Activated CD4-positive, alpha-beta T cell treated with anti-CD3 and anti-CD28 coated beads, Interleukin-2, amount 10 ng/mL, durations not matched to agents 7 days and 5 days (primary cell): Measurements from ENCODE around the gene TRIM41. TPM values are rescaled to one million over a fixed set of nuclear protein-coding genes. Genes with fewer than 3 reads are reported as not detected.

Experiments used
- CTCF ChIA-PET: fragments of 350-600 bp; sonication (Branson Sonifier 250); formaldehyde crosslinking; loops from one replicate; lab custom pipeline; 2021; ENCODE audit warnings: antibody characterized with exemption; lab: Charles Lee
- POLR2A ChIA-PET: fragments of 350-600 bp; sonication (Branson Sonifier 250); formaldehyde crosslinking; loops from one replicate; lab custom pipeline; 2021; ENCODE audit warnings: antibody characterized with exemption; lab: Charles Lee
- DNase-seq: peaks from one replicate; pipeline ENCODE4 v3.0.0-alpha.2; 2020
- H3K27ac Mint-ChIP-seq: one replicate; pipeline ENCODE4 v1.8.0; 2021; ENCODE audit warnings: mild to moderate bottlenecking, moderate library complexity, mixed read lengths
- H3K27me3 Mint-ChIP-seq: one replicate; pipeline ENCODE4 v1.8.0; 2021; ENCODE audit warnings: mixed read lengths
- H3K36me3 Mint-ChIP-seq: one replicate; pipeline ENCODE4 v1.8.0; 2021; ENCODE audit warnings: low read depth, mixed read lengths
- H3K4me1 Mint-ChIP-seq: one replicate; pipeline ENCODE4 v1.8.0; 2021; ENCODE audit warnings: mixed read lengths
- H3K4me3 Mint-ChIP-seq: one replicate; pipeline ENCODE4 v1.8.0; 2021; ENCODE audit warnings: mild to moderate bottlenecking, moderate library complexity, mixed read lengths
- H3K9me3 Mint-ChIP-seq: one replicate; pipeline ENCODE4 v1.8.0; 2021; ENCODE audit warnings: mixed read lengths
- total RNA-seq, 2 experiments: library from RNA; stranded (reverse); gene quantifications; one replicate each; pipeline ENCODE4 v1.2.3, GENCODE V29; 2021

The TRIM41 gene
- total RNA-seq, 2 experiments from 2014 or later, result 34.7 to 36.9 TPM

DNA sequence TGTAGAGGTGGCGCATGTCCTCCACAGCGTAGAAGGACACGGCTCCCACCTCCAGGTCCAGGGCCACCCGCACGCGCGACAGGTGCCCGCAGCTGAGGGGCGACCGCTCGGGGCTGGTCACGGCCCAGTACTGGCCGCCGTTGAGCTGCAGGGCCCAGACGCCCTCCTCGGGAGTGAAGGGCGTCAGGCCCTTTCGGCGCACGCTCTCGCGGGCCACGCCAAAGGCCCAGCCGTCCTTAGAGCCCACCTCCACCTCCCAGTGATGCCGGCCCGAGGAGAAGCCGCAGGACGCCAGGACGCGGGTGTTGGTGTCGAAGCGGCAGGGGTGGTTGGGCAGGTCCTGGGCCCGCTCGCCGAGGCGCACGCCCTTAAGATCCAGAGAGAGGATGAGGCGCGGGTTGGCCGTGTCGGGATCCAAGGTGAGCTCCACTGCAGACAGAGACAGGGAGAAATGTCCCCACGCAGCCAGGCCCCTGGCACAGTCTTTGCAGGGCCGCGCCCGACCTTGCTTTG, 27.8 kb upstream of the TRIM41 start:
- POLR2A ChIA-PET, result no interaction called here

GRCh38 chr5:181197326-181197951, 25.6 kb upstream of the TRIM41 start:
- no peak for DNase-seq
- Mint-ChIP-seq H3K36me3 (no peaks in the 10 kb centered on the region), H3K9me3 (no peaks in the 10 kb centered on the region), H3K4me1 (peaks cover 6% of the 10 kb centered on the region), H3K27ac (no peak overlapping the region), H3K4me3 (no peak overlapping the region), H3K27me3 (peaks cover 25% of the 10 kb centered on the region)
- ChIA-PET POLR2A (no interaction called here), CTCF (interaction anchor here (0.9 to 4.1 kb wide), 6 partner anchors 9 to 27 kb away, joined by 3 to 13 read pairs (median 5); no protein-coding TSS in a partner anchor)

More for the DNA sequence above, 27.8 kb upstream of the TRIM41 start:
- peaks cover 18% of the 10 kb centered on the region for H3K4me1 Mint-ChIP-seq
- no peak for DNase-seq
- CTCF ChIA-PET, result interaction anchor here (0.6 to 0.9 kb wide), 3 partner anchors 10 to 385 kb away, joined by 3 read pairs; partner anchors contain the start of gene TRIM7
- no peaks in the 10 kb centered on the region for H3K9me3 Mint-ChIP-seq
- H3K27ac Mint-ChIP-seq, result no peak overlapping the region
- no peak overlapping the region for H3K4me3 Mint-ChIP-seq
- peaks cover 3% of the 10 kb centered on the region for H3K36me3 Mint-ChIP-seq
- H3K27me3 Mint-ChIP-seq, result peaks cover 12% of the 10 kb centered on the region

- CTCF ChIA-PET, result interaction anchor here (1.1 to 4.1 kb wide), 5 partner anchors 9 to 28 kb away, joined by 3 to 13 read pairs (median 5); no protein-coding TSS in a partner anchor
- no peaks in the 10 kb centered on the region for H3K36me3 Mint-ChIP-seq
- peaks cover 2% of the 10 kb centered on the region for H3K4me1 Mint-ChIP-seq
- H3K9me3 Mint-ChIP-seq, result no peaks in the 10 kb centered on the region
- H3K4me3 Mint-ChIP-seq, result no peak overlapping the region
- no peak for DNase-seq
- H3K27me3 Mint-ChIP-seq, result peaks cover 31% of the 10 kb centered on the region
- no peak overlapping the region for H3K27ac Mint-ChIP-seq
- POLR2A ChIA-PET, result no interaction called here
Observed at GRCh38 chr5:181198106-181198685, 24.9 kb upstream of the TRIM41 start.

- Mint-ChIP-seq H3K27me3 (peaks cover 40% of the 10 kb centered on the region), H3K9me3 (no peaks in the 10 kb centered on the region), H3K36me3 (no peaks in the 10 kb centered on the region), H3K4me3 (no peak overlapping the region), H3K4me1 (peaks cover 4% of the 10 kb centered on the region), H3K27ac (no peak overlapping the region)
- CTCF ChIA-PET, result interaction anchor here (1.5 to 4.1 kb wide), 2 partner anchors 11 to 14 kb away, joined by 10 to 13 read pairs; no protein-coding TSS in a partner anchor
- POLR2A ChIA-PET, result no interaction called here
- no peak for DNase-seq
Observed at GRCh38 chr5:181198905-181199519, 24.1 kb upstream of the TRIM41 start.

DNA sequence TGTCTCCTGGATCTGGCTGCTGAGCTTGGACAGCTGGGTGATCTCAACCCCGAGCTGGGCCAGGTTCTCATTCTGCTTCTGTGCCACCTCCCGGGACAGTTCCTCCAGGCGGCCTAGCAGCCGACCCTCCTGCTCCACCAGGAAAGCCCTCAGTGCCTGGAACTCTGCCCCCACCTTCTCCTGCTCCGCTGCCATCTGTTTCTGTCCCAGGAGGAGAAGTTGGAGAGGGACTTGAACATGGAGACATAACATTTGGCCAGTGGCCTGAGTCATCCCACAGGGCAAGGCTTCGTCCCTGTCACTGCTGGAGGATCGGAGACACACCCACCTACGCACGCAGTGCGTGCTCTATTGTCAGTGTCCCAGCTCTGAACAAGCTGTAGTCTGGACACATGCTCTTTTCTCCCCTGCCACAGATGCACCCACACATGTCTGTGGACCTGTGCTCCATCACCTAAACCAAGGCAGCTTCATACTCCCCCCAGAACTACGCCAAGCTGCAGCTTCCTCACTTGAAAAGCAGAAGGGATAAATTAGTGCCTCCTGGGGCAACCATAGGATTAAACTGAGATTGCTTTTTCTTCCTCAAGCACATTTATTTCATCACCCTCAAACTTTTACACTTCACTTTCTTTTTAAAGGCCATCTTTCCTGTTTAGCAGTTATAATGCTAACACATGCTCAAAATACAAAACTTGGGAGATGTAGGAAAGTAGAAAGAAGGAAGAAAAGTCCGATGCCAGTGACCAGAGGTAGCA, 23.0 kb upstream of the TRIM41 start:
- ChIA-PET CTCF (interaction anchor here (0.7 to 4.1 kb wide), 3 partner anchors 8 to 15 kb away, joined by 3 to 13 read pairs (median 10); no protein-coding TSS in a partner anchor), POLR2A (no interaction called here)
- H3K36me3 Mint-ChIP-seq, result no peaks in the 10 kb centered on the region
- peaks cover 42% of the 10 kb centered on the region for H3K27me3 Mint-ChIP-seq
- no peak for DNase-seq
- no peak overlapping the region for H3K27ac Mint-ChIP-seq
- H3K9me3 Mint-ChIP-seq, result no peaks in the 10 kb centered on the region
- H3K4me1 Mint-ChIP-seq, result peaks cover 7% of the 10 kb centered on the region
- no peak overlapping the region for H3K4me3 Mint-ChIP-seq

- CTCF ChIA-PET, result interaction anchor here (0.7 to 8.7 kb wide), 2 partner anchors 9 to 10 kb away, joined by 3 to 90 read pairs; no protein-coding TSS in a partner anchor
- Mint-ChIP-seq H3K27ac (no peak overlapping the region), H3K27me3 (peaks cover 47% of the 10 kb centered on the region)
Observed at GRCh38 chr5:181200816-181201215, 22.3 kb upstream of the TRIM41 start.

GRCh38 chr5:181203093-181203711, 19.9 kb upstream of the TRIM41 start:
- no peak for DNase-seq
- POLR2A ChIA-PET, result no interaction called here
- CTCF ChIA-PET, result interaction anchor here (1.3 to 8.7 kb wide), 4 partner anchors 13 to 400 kb away, joined by 3 to 90 read pairs (median 16); no protein-coding TSS in a partner anchor
- H3K27me3 Mint-ChIP-seq, result peaks cover 53% of the 10 kb centered on the region
- H3K4me3 Mint-ChIP-seq, result no peak overlapping the region
- peaks cover 31% of the 10 kb centered on the region for H3K4me1 Mint-ChIP-seq
- no peaks in the 10 kb centered on the region for H3K36me3 Mint-ChIP-seq
- H3K9me3 Mint-ChIP-seq, result no peaks in the 10 kb centered on the region
- no peak overlapping the region for H3K27ac Mint-ChIP-seq

More at GRCh38 chr5:181200816-181201215, 22.3 kb upstream of the TRIM41 start:
- Mint-ChIP-seq H3K9me3 (no peaks in the 10 kb centered on the region), H3K4me1 (peaks cover 12% of the 10 kb centered on the region), H3K4me3 (no peak overlapping the region), H3K36me3 (no peaks in the 10 kb centered on the region)
- POLR2A ChIA-PET, result no interaction called here
- DNase-seq, result no peak

GRCh38 chr5:181203777-181204112, 19.3 kb upstream of the TRIM41 start:
- Mint-ChIP-seq H3K27ac (peak overlapping the region; percentile 70), H3K27me3 (peaks cover 53% of the 10 kb centered on the region), H3K36me3 (no peaks in the 10 kb centered on the region), H3K4me1 (peaks cover 34% of the 10 kb centered on the region), H3K4me3 (peak overlapping the region; percentile 75), H3K9me3 (no peaks in the 10 kb centered on the region)
- ChIA-PET POLR2A (no interaction called here), CTCF (interaction anchor here (1.3 to 8.7 kb wide), 4 partner anchors 13 to 400 kb away, joined by 3 to 90 read pairs (median 16); no protein-coding TSS in a partner anchor)
- no peak for DNase-seq

- H3K27me3 Mint-ChIP-seq, result peaks cover 50% of the 10 kb centered on the region
- peaks cover 34% of the 10 kb centered on the region for H3K4me1 Mint-ChIP-seq
- H3K9me3 Mint-ChIP-seq, result no peaks in the 10 kb centered on the region
- peak overlapping the region; percentile 70 for H3K27ac Mint-ChIP-seq
- POLR2A ChIA-PET, result no interaction called here
- CTCF ChIA-PET, result interaction anchor here (1.3 to 8.7 kb wide), 5 partner anchors 14 to 401 kb away, joined by 3 to 90 read pairs (median 16); no protein-coding TSS in a partner anchor
- H3K36me3 Mint-ChIP-seq, result no peaks in the 10 kb centered on the region
- DNase-seq, result no peak
- H3K4me3 Mint-ChIP-seq, result peak overlapping the region; percentile 75
Observed at GRCh38 chr5:181204113-181204825, 18.8 kb upstream of the TRIM41 start.

- CTCF ChIA-PET, result interaction anchor here (1.0 to 8.7 kb wide), 6 partner anchors 10 to 34 kb away, joined by 3 to 90 read pairs (median 10); no protein-coding TSS in a partner anchor
Observed at GRCh38 chr5:181204826-181205760, 18.0 kb upstream of the TRIM41 start, which contains the start of gene TRIM7. TSS of gene TRIM7 (minus strand) at chr5:181205196. CDS start at chr5:181205110, 86 bp downstream.

More at GRCh38 chr5:181204826-181205760, 18.0 kb upstream of the TRIM41 start, which contains the start of gene TRIM7:
- Mint-ChIP-seq H3K9me3 (no peaks in the 10 kb centered on the region), H3K36me3 (no peaks in the 10 kb centered on the region), H3K27me3 (peaks cover 48% of the 10 kb centered on the region), H3K4me3 (peak within 1 kb of the TSS; percentile 75), H3K4me1 (peaks cover 34% of the 10 kb centered on the region), H3K27ac (peak within 1 kb of the TSS; percentile 79)
- POLR2A ChIA-PET, result no interaction called here
- DNase-seq, result no peak
